GM12801 (cell line): ENCODE data around the gene SOS1.

Experiments
- CTCF ChIP-seq: IDR thresholded peaks from one replicate; pipeline ENCODE4 v1.5.1; 2011; ENCODE audit warnings: control low read depth; ENCODE audit not compliant: insufficient read length; ENCODE audit errors: extremely low read depth

Gene SOS1

GRCh38 chr2:38959938-38960608 lies 160.8 kb downstream of the SOS1 start:
- no peak for TF ChIP-seq CTCF

DNA sequence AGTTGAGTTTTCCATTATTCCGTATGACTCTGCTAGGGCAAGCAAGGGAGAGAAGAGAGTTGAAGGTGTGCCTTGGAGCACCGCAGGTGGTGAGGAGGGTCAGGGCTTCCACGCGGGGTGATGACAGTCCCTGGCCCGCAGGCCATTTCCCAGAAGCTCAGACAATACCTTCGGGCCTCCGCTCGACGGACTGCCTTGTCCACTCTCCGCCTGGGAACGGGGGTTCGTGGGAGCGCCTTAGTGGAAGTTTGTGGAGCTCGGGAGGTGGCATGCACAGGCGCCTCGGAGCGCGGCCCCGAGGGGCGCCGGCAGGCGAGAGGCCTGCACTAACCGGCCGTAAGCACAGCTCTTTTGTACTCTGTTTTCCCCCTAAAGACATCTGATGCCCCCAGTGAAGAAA lies 161.4 kb downstream of the SOS1 start:
- TF ChIP-seq CTCF = no peak

DNA sequence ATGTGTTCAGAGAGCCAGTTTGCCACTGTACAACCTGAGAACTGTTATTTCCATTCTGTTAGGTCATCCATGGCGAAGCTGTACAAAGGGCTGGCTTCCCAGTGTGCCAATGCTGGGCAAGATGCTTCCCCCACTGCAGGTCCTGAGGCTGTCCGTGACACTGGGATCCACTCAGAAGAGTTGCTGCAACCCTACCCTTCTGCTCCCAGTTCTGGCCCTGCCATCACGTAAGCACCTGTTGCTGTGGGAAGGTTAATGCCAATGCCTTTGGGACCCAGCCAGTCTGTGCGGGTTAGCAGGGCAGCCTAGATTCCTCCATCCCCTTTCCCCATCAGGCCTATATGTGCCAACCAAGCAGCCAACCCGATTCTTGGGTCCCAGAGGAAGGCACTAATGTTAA lies 162.9 kb downstream of the SOS1 start:
- no peak for TF ChIP-seq CTCF

DNA sequence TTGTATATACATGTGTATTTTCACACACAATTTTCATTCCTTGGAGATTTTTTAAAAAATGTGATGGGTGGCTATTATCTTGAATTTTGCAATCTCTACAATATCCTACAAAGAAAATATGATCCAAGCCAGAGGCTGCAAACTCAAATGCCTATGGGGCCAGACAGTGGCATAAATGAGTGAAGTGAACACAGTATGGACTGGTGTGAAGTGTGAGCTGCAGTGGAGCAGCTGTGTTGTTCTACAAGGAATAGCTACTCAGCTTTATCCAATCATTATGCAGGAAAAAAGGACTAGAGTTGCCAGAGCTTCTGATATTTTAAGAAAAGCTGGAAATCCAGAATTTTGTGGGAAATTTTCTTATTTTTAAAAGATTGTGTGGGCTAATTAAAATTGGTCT lies 169.1 kb downstream of the SOS1 start:
- TF ChIP-seq CTCF = no peak

GRCh38 chr2:38948995-38949394 lies 171.9 kb downstream of the SOS1 start:
- no peak for TF ChIP-seq CTCF

DNA sequence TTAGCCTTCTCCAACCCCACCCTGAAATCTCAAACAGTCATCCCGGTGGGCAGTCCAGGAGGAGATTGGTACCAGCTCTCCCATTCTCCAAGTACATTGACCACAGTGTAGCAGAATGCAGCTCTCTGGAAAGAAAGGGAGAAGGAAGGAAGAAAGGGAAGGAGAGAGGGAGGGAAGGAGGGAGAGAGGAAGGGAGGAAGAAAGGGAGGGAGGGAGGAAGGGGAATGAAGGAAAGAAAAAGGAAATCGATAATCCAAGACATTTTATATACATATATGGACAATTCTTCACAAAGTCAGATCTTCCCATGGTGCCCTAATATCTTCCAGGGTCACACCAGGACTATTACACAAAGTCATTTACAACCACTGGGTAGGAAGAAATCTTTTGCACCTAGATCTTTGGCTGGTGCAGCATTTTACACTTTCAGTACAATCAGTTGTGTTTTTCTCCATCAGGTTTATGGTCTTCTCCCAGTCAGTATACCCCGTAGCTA lies 172.4 kb downstream of the SOS1 start:
- TF ChIP-seq CTCF = no peak

DNA sequence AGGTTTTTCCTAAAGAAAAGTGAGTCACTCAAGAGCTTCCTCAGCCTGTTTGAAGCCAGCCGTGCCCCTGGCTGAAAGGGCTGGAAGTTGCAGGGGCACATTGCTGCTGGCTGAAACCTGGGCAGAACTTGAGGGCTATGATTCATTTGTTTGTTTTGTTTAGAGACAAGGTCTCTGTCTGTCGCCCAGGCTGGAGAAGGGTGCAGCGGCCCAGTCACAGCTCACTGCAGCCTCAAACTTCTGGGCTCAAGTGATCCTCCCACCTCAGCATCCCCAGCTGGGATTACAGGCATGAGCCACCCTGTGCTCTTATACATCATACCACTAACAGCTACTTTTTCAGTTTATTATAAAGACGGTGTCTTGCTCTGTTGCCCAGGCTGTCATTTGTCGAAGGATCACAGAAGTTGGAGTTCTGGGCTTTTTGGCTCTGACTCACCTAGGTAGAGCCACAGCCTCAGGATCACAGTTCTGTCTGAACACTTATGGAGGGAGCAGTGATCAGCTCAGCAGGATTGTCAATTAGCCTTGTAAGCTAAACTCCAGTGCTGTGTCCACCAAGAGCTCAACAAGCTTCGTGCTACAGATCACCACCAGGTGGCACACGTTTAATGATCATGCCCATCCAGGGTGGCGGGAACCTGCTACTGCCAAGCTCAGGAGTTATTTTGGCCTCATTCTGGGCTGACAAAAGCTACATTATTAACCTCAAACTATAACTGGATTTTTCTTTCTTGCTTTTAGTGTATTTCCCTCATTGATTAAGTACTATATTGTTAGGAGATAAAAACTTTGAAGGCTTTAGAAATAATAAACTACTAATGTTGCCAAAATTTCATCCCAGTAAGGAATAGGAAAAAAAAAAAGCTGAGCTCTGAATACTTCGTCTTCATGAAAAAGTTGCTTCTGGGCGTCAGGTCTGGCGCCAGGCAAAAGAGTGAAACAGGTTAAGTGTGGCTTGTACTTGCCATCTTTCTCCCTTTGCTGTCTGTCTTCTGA lies 173.3 kb downstream of the SOS1 start:
- no peak for TF ChIP-seq CTCF
